H1 (cell line): ENCODE results near the gene ANO9. TPM values are rescaled to one million over a fixed set of nuclear protein-coding genes. Genes with fewer than 3 reads are reported as not detected.

Experiments used
- EP300 ChIP-seq, 2 experiments: IDR thresholded peaks; 1 replicate in 1 of 2; 2 replicates in 1 of 2; pipeline ENCODE4 v1.6.1; 2011 to 2012; ENCODE audit warnings: low read depth in 2 of 2, low read length in 2 of 2, mild to moderate bottlenecking in 2 of 2, borderline replicate concordance in 1 of 2, inconsistent platforms in 1 of 2, moderate library complexity in 1 of 2
- GTF2F1 ChIP-seq: IDR thresholded peaks from 2 replicates; pipeline ENCODE4 v1.6.1; 2012; ENCODE audit warnings: low read depth, low read length, improper control_type of control experiment, borderline replicate concordance
- POLR2A ChIP-seq, 2 experiments: IDR thresholded peaks; 1 replicate in 1 of 2; 2 replicates in 1 of 2; pipeline ENCODE4 v1.6.1; 2011; ENCODE audit warnings: low read depth in 2 of 2, low read length in 2 of 2, mild to moderate bottlenecking in 2 of 2; ENCODE audit errors: control extremely low read depth in 1 of 2
- SIRT6 ChIP-seq: IDR thresholded peaks from one replicate; pipeline ENCODE4 v1.7.1; 2012; ENCODE audit warnings: low read length, inconsistent platforms
- SP4 ChIP-seq: IDR thresholded peaks from 2 replicates; pipeline ENCODE4 v1.6.1; 2012; ENCODE audit warnings: low read length, inconsistent platforms
- TAF7 ChIP-seq: optimal IDR thresholded peaks from 2 replicates; pipeline ENCODE3; 2011; ENCODE audit warnings: low read depth, mild to moderate bottlenecking, inconsistent platforms, low read length, moderate library complexity, borderline replicate concordance
- TEAD4 ChIP-seq: IDR thresholded peaks from 2 replicates; pipeline ENCODE4 v1.6.1; 2012; ENCODE audit warnings: low read depth, low read length, inconsistent platforms, mixed read lengths
- polyA plus RNA-seq, 7 experiments: library from polyadenylated mRNA; depleted of rRNA in 3 of 7; stranded (reverse) in 5 of 7; unstranded in 2 of 7; fragments of >200 nt in 5 of 7; fragments of 200-250 nt in 2 of 7; gene quantifications; 1 replicate in 5 of 7; 2 replicates in 1 of 7; 4 replicates in 1 of 7; pipeline versions ENCODE4 v1.2.1 to v1.2.3, GENCODE V29; 2011 to 2013; ENCODE audit warnings: missing spikeins in 2 of 7, mixed read lengths in 2 of 7
- total RNA-seq: library from RNA; stranded (reverse); fragmentation: NEBNext Ultra II Directional; extraction: Animal tissue kit (Norgen Biotek cat#: 25700); gene quantifications from 2 replicates; pipeline ENCODE4 v1.2.1, GENCODE V29; 2021

Gene ANO9
- total and polyA plus RNA-seq, 2 of the 8 experiments (the other 6 are each of a cell fraction or from before 2014, with no cell fraction given), result 20.0 to 20.7 TPM

DNA sequence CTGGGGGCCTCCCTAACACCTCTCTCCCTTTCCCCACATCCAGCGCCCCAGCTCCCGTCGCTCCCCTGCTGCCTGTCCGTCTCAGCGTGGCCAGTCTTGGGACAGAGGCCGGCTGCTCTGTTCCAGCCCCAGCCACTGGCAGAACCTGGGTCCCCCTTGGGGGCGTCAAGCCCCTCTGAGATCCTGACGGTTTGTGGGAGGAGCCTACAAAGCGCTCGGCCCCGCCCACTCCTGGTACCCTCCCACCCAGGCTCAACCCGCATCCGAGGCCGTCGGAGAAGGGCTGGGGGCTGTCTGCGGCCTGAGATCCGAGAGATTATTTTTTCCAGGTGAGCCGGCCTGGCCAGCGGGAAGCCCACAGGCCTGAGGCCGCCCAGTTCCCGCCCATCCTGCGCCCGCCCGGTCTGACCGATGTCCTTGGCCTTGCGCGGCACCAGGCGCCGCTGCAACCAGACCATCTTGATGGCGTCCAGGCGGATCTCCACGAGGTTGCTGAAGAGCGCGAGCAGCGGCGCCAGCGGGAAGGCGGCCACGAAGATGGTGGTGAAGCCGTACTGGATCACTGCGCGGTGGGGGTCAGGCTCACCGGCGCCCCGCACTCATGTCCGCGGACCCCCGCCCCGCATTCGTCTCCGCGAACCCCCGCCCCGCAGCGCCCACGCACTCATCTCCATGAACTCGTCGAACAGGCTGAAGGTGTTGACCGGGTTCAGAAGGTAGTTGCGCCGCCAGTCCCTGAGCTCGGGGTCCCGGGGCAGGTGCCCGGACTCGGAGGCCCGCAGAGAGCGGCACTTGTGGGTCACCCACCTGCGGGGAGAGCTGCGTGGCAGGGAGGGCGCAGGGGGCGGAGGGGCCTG, 21.5 kb downstream of the ANO9 start (continued):
- TF ChIP-seq TAF7 (no peak), EP300 (IDR thresholded peaks at IDR 0.05; ENCODE audit: borderline replicate concordance in 1 of 2, low read depth in 2 of 2, low read length in 2 of 2) (no peak), GTF2F1 (no peak), TEAD4 (no peak), SP4 (no peak), SIRT6 (no peak), POLR2A (IDR thresholded peaks at IDR 0.05; ENCODE audit: control extremely low read depth in 1 of 2, low read depth in 2 of 2, low read length in 2 of 2) (no peak)
- TF ChIP-seq, all 59 proteins: peak for 0
